ENCODE measurements around the gene ADCK1.

DNA sequence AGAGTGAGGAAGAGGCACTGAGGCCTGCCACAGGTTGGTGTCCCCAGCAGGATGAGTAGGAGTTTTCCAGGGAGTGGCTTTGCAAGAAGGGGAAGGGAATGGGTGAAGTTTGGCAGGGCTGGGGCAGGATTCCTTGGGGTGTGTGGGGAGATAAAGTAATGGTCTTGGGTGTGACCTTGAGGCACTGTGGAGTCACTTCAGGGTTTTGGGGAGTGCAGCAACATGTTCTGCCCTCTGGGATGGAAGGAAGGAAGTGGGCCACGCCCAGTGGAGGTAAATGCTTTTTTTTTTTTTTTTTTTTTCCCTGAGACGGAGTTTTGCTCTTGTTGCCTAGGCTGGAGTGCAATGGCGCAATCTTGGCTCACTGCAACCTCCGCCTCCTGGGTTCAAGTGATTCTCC lies 108.9 kb downstream of the ADCK1 start:
- TF ChIP-seq, protein P1, sequence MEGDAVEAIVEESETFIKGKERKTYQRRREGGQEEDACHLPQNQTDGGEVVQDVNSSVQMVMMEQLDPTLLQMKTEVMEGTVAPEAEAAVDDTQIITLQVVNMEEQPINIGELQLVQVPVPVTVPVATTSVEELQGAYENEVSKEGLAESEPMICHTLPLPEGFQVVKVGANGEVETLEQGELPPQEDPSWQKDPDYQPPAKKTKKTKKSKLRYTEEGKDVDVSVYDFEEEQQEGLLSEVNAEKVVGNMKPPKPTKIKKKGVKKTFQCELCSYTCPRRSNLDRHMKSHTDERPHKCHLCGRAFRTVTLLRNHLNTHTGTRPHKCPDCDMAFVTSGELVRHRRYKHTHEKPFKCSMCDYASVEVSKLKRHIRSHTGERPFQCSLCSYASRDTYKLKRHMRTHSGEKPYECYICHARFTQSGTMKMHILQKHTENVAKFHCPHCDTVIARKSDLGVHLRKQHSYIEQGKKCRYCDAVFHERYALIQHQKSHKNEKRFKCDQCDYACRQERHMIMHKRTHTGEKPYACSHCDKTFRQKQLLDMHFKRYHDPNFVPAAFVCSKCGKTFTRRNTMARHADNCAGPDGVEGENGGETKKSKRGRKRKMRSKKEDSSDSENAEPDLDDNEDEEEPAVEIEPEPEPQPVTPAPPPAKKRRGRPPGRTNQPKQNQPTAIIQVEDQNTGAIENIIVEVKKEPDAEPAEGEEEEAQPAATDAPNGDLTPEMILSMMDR (conservative IDR thresholded peaks at IDR 0.05; ENCODE audit: low read length): no peak
- TF ChIP-seq EZH2phosphoT487 (IDR thresholded peaks at IDR 0.05; ENCODE audit: borderline replicate concordance): no peak
